Activated CD4-positive, alpha-beta T cell treated with anti-CD3 and anti-CD28 coated beads, Interleukin-2, amount 50 U/mL, for 16 hours (primary cell): ENCODE results near the gene RPS16.

Source experiments
- DNase-seq: peaks from one replicate; pipeline ENCODE4 v3.0.0-alpha.2; 2020

The RPS16 gene

GRCh38 chr19:39448271-39448670 is 12.5 kb upstream of the RPS16 start:
- DNase-seq, result peak; percentile 34

- DNase-seq, result no peak
These were observed 10.8 kb upstream of the RPS16 start for GRCh38 chr19:39446365-39447084.

- peak; percentile 99 for DNase-seq
These were observed 9.7 kb upstream of the RPS16 start, which contains the start of gene SUPT5H for GRCh38 chr19:39445196-39446111. Gene SUPT5H, plus strand, starts transcription at chr19:39445582. Its CDS starts 309 bp downstream, at chr19:39445891.

- DNase-seq, result no peak
These were observed 8.9 kb upstream of the RPS16 start for GRCh38 chr19:39444598-39445195.

- no peak for DNase-seq
These were observed 2.7 kb upstream of the RPS16 start for GRCh38 chr19:39438270-39438934.

- DNase-seq, result no peak
These were observed 584 bp upstream of the RPS16 start for GRCh38 chr19:39436350-39436716.

GRCh38 chr19:39434123-39435076 is 1.3 kb downstream of the RPS16 start:
- DNase-seq, result no peak

GRCh38 chr19:39433480-39434079 is 2.2 kb downstream of the RPS16 start:
- no peak for DNase-seq

- DNase-seq, result no peak
These were observed 3.1 kb downstream of the RPS16 start for GRCh38 chr19:39432677-39433025.

- DNase-seq, result peak; percentile 92
These were observed 4.8 kb downstream of the RPS16 start for GRCh38 chr19:39430675-39431593.

- DNase-seq, result no peak
These were observed 7.3 kb downstream of the RPS16 start for GRCh38 chr19:39428283-39429112.

GRCh38 chr19:39427707-39428106 is 8.0 kb downstream of the RPS16 start:
- no peak for DNase-seq

- no peak for DNase-seq
These were observed 9.6 kb downstream of the RPS16 start for GRCh38 chr19:39426170-39426569.

- DNase-seq, result no peak
These were observed 10.0 kb downstream of the RPS16 start for GRCh38 chr19:39425744-39426143.

- no peak for DNase-seq
These were observed 10.8 kb downstream of the RPS16 start for GRCh38 chr19:39424934-39425333.

- DNase-seq, result no peak
These were observed 12.3 kb downstream of the RPS16 start for GRCh38 chr19:39423258-39424086.

GRCh38 chr19:39422020-39422419 is 13.7 kb downstream of the RPS16 start:
- no peak for DNase-seq

GRCh38 chr19:39420769-39421168 is 15.0 kb downstream of the RPS16 start:
- no peak for DNase-seq
